HG03135 (cell line): ENCODE results near the gene TFEB.

Experiments
- ATAC-seq: cut with Tn5 transposase; IDR thresholded peaks from one replicate; pipeline ENCODE4 v1.9.1; 2021; ENCODE audit warnings: mild to moderate bottlenecking, moderate library complexity; ENCODE audit not compliant: unreplicated experiment

TFEB gene

GRCh38 chr6:41641352-41641925 lies 94.0 kb downstream of the TFEB start:
- ATAC-seq = no peak

GRCh38 chr6:41640426-41640825 lies 95.0 kb downstream of the TFEB start:
- ATAC-seq = no peak

DNA sequence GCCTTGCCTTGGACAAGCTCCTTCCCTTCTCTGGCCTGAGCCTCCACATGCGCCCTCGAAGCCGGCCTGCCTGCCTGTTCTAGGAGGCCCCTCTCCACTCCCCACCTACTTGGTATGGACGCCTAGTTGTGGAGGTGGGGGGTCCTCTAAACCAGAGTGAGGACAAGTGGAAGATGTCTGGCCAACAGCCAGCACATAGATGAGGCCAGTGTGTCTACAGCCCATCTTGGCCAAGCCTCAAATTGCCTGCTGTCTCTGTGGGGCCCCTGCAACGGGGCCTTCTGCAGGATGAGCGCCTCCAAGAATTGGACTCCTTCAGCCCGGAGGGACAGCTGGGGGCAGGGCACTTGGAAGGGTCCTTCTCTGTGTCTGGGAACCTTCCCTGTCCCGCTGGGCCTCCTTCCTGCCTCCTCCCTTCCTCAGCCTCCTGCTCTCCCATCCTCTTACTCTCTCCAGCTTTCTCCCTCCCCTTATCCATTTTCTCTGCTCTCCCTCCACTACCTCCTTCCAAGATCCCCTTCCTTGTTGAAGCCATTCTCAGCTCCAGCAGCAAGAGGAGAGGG lies 95.5 kb downstream of the TFEB start:
- no peak for ATAC-seq

DNA sequence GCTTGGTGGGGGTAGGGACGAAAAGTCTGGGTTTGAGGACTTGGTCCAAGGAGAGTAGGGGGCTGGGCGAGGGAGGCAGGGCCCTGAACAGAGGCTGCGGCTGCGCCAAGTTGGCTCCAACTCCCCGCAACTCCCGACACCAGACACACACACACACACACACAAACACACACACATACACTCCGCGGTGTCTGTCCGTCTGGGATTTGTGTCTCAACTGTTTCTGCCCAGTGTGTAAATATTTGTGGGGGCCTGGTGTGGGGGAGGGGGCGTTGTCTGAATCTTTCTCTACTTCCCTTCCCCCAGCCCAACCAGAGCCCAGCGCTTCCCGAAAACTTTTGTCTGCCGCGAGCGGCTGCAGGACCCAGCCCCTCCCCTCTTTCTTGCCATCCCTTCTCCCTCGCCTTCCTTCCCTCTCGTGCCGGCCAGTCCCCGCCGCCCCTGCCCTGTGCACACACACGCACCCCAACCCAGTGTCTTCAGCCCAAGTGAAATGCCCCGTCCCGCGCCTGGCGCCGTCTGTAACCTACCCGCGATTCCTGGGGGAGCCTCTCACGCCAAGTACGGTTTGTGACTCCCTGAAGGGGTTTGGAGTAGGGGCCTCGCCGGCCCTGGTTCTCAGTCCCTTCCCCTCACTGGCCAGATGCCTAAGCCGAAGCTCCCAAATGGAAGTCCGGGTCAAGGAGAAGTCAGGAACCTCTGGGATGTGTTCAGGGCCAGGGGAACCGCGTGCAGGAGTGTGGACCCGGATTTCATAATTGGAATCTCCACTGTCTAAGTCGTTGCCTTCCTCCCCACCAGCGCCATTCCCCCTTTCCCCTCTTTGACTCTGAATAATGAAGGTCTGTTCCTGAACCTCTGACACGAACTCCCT lies 96.2 kb downstream of the TFEB start:
- ATAC-seq = no peak

DNA sequence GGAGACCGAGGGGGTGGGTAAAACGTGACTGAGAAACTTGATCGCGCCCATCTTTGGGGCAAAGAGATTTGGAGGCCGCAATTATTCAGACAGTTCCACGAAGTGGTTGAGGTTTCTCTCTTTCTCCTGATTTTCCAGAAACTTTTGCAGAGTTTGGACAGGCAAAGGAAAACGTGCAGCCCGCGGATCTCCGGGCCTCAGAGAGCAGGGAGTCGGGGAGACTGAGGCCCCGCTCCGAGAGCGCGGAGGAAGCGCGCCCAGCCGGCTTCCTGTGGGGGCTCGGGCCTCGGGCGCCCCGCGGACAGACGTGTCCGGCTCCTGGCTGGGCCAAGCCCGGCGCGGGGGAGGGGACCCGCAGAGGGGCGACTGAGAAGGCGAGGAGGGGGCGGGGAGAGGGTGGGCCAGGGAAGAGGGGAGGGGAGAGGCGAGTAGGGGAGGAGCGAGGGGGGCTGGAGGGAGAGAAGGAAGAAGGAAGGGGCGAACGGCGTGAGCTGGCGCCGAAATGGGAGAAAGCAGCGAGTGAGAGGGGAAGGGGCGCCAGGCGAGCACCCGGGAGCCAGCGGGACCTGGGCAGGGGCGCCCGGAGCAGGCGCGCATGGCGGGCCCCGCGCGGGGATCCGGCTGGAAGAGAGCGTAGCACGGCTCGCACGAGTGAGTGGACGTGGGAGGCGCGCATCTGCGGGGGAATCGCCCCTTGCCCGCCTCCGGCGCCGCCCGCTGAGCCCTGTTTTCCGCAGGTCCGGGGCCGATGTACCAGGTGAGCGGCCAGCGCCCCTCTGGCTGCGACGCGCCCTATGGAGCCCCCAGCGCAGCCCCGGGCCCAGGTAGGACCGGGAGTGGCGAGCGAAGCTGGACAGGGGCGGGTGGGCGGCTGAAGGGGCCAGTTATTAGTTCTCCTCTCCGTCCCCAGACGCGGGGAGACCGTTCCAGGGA lies 97.1 kb downstream of the TFEB start, which contains the start of gene MDFI:
MDFI (plus strand) TSS at position 467 of the 933 bp plus-strand sequence; CDS start at position 749, 282 bp downstream.
- ATAC-seq = no peak

GRCh38 chr6:41637194-41638001 lies 98.0 kb downstream of the TFEB start:
- no peak for ATAC-seq

DNA sequence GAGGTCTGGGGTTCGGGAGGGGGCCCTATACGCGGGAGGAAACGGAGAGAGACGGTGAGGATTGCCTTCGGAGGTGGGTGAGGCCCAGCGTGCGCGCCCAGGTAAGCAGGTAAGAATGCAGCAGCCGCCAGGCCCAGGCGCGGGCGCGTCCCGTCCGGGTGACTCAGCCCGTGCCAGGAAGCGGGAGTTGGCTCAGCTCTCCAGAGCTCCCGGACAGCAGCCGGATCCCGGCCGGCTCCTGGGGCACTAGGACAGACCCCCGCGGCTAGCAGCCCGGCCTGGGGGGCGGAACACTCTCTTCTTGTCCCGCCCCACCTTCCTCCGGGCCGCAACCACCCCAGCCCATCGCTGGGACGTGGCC lies 98.6 kb downstream of the TFEB start:
- no peak for ATAC-seq

GRCh38 chr6:41635365-41635764 lies 100.0 kb downstream of the TFEB start:
- ATAC-seq = no peak

- ATAC-seq = no peak
These were observed 100.8 kb downstream of the TFEB start for GRCh38 chr6:41634657-41635056.
